Peyer's patch (tissue), 4 donors: ENCODE results near the gene UBE2Q2.

ENCODE experiments used
- CTCF ChIP-seq, 6 experiments: fragments of 450-650 bp in 4 of 6; fragments of 200-600 bp in 2 of 6; sonication (generic) in 1 of 6; IDR thresholded peaks; one replicate each; pipeline ENCODE4 v1.5.1; 2017 to 2019; ENCODE audit warnings: antibody characterized with exemption in 6 of 6, mild to moderate bottlenecking in 3 of 6, moderate library complexity in 1 of 6
- POLR2A ChIP-seq, 2 donors: fragments of 450-650 bp; IDR thresholded peaks; one replicate each; pipeline ENCODE4 v1.5.1; 2017; ENCODE audit warnings: antibody characterized with exemption in 2 of 2, mild to moderate bottlenecking in 2 of 2, moderate library complexity in 2 of 2

DNA sequence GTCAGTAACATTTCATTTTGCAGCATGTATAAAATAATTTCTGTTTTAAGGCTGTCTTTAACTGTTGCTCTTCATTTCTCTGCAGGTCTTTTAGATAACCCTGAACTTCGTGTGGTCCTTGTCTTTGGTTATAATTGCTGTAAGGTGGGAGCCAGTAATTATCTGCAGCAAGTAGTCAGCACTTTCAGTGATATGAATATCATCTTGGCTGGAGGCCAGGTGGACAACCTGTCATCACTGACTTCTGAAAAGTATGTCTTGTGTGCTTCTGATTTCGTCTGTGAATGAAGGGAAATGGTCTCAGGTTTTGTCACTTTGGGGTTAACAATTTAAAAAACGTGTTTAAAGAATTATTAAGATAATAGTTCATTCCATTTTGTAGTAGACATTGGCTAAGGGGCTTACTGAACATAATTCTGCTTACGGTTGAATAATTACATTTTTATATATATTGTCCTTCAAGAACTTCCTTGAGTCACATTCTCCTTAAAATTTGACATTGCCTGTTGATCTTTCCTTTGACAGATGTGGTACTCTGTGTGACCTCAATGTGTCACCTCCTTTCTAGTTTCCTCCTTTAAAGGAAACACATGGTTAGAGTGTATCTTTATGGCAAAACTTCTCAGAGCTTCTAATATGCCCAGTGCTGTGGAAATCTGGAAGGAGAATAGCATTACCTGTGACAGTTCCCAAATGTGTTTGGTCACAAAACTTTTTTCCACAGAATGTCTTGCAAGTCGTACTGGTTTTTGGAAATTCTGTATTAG, 86.7 kb downstream of the UBE2Q2 start:
- TF ChIP-seq CTCF (IDR thresholded peaks at IDR 0.05) (no peak), POLR2A (IDR thresholded peaks at IDR 0.05) (no peak)
